Gastrocnemius medialis (tissue), 4 donors: ENCODE measurements around the gene RNF123.

Experiments used
- CTCF ChIP-seq, 5 experiments: fragments of 450-650 bp in 3 of 5; fragments of 200-600 bp in 2 of 5; sonication (generic) in 2 of 5; IDR thresholded peaks in 4 of 5; conservative IDR thresholded peaks in 1 of 5; 1 replicate in 4 of 5; 2 replicates in 1 of 5; pipeline ENCODE4 v1.5.1; 2016 to 2019; ENCODE audit warnings: antibody characterized with exemption in 5 of 5, mild to moderate bottlenecking in 3 of 5, moderate library complexity in 3 of 5
- POLR2A ChIP-seq, 2 donors: fragments of 450-650 bp; IDR thresholded peaks; one replicate each; pipeline ENCODE4 v1.6.1; 2017; ENCODE audit warnings: antibody characterized with exemption in 2 of 2, mild to moderate bottlenecking in 2 of 2, moderate library complexity in 2 of 2

- TF ChIP-seq CTCF (IDR thresholded peaks at IDR 0.05 in 4 of 5, conservative IDR thresholded peaks at IDR 0.05 in 1 of 5) (no peak), POLR2A (IDR thresholded peaks at IDR 0.05) (no peak)
Observed at GRCh38 chr3:49717211-49717958, 28.0 kb downstream of the RNF123 start.
